NCI-H1417 treated with DMSO at 0.1 percent for 48 hours (cell line): ENCODE data around the gene SH3BP2.

Experiments used
- DNase-seq: peaks from one replicate; lab custom pipeline; 2025; lab: John Stamatoyannopoulos, UW

Gene SH3BP2

GRCh38 chr4:2790583-2791517 is 2.0 kb upstream of the SH3BP2 start:
- no peak for DNase-seq

- no peak for DNase-seq
Observed at GRCh38 chr4:2791518-2792395, 1.1 kb upstream of the SH3BP2 start.

GRCh38 chr4:2792396-2792710 is 532 bp upstream of the SH3BP2 start:
- no peak for DNase-seq

GRCh38 chr4:2793586-2794485 is 951 bp downstream of the SH3BP2 start:
- no peak for DNase-seq

- no peak for DNase-seq
Observed at GRCh38 chr4:2794486-2795299, 1.8 kb downstream of the SH3BP2 start.

- no peak for DNase-seq
Observed at GRCh38 chr4:2795300-2795892, 2.5 kb downstream of the SH3BP2 start.

GRCh38 chr4:2795893-2796848 is 3.3 kb downstream of the SH3BP2 start:
- DNase-seq: no peak

- DNase-seq: no peak
Observed at GRCh38 chr4:2796849-2797544, 4.1 kb downstream of the SH3BP2 start.

GRCh38 chr4:2797545-2798305 is 4.8 kb downstream of the SH3BP2 start:
- no peak for DNase-seq

- DNase-seq: no peak
Observed at GRCh38 chr4:2798399-2799223, 5.7 kb downstream of the SH3BP2 start.

- no peak for DNase-seq
Observed at GRCh38 chr4:2799224-2799911, 6.5 kb downstream of the SH3BP2 start.

GRCh38 chr4:2799971-2800690 is 7.2 kb downstream of the SH3BP2 start:
- DNase-seq: no peak

- DNase-seq: no peak
Observed at GRCh38 chr4:2800691-2801596, 8.1 kb downstream of the SH3BP2 start.

- no peak for DNase-seq
Observed at GRCh38 chr4:2802618-2803531, 10.0 kb downstream of the SH3BP2 start.
